ENCODE measurements around the gene KRTAP10-8.
"Not testable (repeated sequence)": the region's sequence is repeated elsewhere in the genome, so short reads cannot be mapped to it uniquely, and the experiment has no call there.

The KRTAP10-8 gene

DNA sequence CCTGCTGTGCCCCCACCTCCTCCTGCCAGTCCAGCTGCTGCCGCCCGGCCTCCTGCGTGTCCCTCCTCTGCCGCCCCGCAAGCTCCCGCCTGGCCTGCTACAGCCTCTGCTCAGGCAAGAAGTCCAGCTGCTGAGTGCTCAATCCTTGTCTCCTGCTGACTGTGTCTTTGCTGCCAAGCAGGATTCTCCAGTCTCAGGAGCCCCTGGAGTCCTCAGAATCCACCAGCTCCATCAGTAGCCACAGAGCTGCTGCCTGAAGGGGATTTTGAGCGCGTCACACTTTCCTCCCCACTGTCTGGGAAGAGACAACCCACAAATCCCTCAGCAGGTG is 35.3 kb downstream of the KRTAP10-8 start:
- DNase-seq, result no peak

DNA sequence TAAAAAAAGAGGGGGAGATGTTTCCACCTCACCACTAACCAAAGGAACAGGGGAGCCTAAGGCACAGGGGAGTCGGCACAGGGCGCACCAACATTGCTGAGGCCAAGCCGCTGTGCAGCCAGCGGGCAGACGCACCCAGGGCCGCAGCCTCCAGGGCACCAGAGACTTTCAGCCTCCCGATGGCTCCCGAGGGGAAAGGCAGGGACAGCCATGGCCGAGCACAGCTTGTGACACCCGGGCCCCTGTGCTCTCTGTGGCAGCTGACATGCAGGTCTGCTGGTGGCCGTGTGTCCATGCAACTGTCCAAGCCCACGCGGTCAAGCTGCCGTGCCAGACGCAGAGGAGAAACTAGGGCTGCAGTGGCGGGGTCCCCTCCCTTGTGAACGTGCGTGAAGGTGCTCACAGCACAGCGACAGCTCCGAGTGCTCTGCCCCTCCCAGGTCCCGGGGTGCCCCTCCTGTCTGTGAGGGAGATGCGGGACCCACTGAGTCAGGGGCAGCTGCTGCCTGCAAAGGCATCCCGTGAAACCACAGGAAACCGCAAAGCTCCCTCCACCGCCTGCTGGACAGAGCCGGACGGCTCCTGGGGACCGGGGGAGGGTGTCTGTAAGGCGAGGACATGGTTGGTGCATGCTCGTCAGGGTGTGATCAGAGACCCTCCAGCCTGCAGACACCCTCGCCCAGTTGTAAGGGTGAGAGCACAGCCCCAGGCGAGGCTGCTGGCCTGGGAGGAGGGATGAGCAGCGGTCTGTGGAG is 36.9 kb downstream of the KRTAP10-8 start:
- DNase-seq, result no peak

DNA sequence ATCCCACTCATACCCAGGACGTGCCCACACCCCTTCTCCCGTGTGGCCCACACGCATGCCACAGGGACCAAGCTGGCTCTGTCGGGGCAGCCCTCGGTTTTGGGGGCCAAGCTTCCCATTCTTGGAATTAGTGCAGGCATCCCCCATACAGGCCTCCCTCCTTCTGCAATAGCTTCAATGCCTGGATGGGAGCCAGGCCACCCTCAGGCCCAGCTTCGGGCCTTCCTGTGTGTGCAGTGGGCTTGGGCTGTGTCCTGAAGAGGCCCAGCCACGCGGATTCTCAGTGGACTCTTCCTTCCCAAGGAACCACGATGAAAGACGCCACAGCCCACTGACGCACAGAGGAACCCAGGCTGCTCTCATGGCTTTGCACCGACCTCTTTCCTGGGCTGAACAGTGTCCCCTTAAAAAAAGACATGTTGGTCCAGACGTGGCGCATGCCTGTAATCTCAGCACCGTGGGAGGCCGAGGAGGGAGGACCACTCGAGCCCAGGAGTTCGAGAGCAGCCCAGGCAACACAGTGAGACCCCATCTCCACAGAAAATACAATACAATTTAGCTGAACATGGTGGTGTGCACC is 37.7 kb downstream of the KRTAP10-8 start:
- no peak for DNase-seq

DNA sequence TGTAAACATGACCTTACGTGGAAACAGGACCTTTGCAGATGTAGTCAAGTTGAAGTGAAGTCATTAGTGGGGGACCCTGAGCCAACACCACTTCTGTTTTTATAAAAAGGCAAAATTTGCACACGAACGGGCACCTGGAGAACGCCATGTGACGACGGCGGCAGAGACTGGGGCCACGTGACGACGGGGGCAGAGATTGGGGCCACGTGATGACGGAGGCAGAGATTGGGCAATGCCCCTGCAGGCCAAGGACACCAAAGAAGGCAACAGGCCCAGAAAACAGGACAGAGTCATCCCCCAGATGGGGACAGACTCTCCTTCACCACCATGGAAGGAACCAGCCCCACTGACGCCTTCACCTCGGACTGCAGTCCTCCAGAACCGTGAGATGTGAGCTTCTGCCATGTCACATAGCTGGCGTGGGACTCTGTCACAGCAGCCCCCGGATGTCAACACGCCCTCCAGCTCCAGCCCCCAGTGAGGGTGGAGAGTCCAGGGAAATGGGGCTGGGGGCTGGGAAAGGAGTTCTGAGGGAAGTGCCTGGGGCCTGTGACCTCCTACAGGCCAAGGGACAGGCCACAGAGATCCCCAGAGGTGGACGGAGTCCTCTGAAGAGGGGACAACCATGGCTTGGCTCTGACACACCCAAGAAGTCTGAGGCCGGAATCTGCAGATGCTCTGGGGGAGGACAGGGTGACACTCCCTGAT is 38.5 kb downstream of the KRTAP10-8 start:
- no peak for DNase-seq

DNA sequence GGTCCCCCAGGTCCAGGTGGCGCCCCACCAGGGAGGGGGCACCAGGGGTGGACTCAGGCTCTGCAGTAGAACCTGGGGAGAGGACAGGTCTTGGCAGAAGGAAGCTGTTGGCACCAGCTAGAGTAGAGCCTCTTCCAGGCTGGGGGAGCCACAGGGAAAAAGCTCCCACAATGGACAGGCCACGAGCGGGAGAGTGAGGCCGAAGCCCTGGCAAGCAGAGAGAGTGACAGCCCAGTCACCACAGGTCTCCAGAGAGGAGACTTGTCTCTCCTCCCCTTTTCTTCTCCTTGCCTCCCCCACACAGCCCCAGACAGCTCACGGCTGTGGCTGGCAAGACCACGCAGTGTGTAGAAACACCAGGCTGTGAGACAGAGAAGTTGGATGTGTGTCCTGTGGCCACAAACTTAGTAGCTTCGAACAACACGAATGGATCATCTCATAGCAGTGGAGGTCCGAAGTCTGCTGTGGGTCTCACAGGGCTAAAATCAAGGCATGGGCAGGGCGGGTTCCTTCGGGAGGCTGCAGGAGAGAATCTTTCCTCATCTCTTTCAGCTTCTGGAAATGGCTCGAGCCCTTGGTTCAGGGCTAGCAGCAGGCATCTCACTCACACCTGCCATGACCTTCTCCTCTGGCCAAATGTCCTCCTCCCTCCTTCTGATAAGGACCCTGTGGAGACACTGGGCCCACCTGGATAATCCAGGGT is 39.2 kb downstream of the KRTAP10-8 start:
- no peak for DNase-seq

DNA sequence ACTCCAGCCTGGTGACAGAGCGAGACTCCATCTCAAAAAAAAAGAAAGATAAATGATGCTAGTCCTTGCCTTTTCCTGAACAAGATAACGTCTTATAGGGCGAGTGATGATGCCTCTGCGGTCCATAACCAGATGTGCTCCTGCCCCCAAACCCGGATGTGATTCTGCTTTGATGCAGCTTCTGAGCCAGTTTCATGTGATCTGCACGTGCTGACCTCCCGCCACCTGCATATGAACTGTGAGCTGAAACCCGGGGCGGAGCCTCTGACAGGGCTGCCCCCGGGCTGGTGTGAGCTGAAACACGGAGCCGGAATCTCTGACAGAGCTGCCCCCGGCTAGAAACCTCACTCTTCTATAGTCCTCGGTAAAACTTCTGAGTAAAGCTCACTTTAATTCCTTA is 41.2 kb downstream of the KRTAP10-8 start:
- DNase-seq, result no peak

DNA sequence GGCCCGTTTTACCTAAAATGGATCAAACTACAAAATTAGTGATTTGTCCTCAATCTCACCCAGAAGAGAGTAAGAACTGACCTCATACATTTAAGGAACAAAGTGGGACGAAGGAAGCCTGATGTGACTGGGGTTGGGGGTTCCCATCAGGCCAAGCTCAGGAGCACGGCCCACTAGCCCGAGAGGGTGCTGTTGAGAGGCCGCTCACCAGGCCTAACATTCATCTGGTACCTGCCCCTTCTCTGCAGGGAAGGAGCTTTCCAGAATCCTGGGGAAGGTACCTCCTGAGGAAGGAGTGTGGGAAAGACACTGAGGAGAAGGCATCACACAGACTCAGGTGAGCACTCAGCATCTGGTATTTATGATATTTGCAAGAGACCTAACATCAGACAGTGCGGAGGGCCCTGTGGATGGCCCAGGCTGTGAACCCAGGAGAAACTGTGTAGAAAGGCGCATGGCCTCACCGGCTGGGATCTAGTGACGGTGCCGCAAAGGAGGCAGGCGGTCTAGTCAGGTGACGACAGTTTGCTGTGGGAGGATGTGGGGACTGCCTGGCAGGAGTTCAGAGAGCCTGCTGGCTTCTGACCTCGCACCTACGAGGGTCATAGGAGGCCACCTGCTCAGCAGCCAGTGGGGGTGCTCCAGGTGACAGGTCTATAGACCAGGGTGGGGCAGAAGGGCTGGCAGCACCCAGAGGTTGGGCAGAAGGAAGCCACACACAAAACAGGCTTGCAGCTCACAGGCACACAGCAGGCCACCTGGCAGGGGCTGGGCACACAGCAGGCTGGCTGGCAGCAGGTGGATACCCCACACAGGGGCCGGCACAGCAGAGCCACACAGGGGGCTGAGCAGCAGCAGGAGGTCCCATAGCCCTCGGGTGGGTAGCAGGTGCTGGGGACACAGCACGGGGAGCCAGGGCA is 42.0 kb downstream of the KRTAP10-8 start:
- no peak for DNase-seq

DNA sequence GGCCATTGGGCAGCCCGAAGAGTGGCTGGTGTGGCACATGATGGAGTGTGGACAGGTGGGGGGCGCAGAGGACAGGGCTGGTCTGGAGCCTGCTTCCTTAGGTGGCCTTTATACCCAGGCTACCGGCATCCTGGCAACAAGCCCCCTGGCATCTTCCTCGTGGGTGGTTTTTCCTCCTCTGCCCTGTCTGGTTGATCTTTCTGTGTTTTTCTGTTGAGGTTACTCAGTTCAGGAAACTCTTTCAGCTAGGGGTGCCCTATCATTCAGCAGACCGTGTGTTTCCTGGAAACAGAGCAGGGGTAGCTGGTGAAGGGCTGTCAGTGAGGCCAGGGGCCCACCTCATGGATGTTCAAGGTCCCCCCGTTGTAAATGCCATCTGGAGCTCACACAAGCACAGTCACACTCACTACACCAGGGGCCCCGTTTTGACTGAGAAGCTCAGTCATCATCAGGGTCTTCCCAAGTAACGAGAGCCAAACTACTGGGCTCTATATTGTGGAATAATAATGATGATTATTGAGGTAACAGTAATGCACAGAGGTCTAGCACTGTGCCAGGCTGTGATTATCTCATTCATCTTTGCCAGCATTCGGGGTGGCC is 42.8 kb downstream of the KRTAP10-8 start, which contains the start of gene KRTAP12-4:
Gene KRTAP12-4, minus strand, starts transcription at position 84 of the 600 bp plus-strand sequence. Its CDS starts 45 bp downstream, at position 39.
- no peak for DNase-seq

DNA sequence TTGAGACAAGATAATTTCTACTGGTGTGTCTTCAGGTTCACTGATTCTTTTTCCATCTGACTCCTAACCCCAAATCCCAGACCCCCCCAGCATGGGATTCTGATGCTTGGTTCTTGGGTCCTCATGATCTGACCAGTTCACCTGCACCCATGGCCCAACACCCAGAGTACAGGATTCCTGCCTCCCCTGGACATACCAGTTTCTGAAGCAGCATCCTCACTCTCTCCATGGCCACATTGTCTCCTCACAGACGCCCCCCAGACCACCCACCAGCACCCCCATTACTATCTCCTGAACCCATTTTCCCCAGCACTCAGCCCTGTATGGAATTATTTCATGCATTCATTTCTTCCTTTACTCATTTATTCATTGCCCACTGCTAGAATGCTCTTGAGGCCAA is 45.0 kb downstream of the KRTAP10-8 start:
- no peak for DNase-seq

DNA sequence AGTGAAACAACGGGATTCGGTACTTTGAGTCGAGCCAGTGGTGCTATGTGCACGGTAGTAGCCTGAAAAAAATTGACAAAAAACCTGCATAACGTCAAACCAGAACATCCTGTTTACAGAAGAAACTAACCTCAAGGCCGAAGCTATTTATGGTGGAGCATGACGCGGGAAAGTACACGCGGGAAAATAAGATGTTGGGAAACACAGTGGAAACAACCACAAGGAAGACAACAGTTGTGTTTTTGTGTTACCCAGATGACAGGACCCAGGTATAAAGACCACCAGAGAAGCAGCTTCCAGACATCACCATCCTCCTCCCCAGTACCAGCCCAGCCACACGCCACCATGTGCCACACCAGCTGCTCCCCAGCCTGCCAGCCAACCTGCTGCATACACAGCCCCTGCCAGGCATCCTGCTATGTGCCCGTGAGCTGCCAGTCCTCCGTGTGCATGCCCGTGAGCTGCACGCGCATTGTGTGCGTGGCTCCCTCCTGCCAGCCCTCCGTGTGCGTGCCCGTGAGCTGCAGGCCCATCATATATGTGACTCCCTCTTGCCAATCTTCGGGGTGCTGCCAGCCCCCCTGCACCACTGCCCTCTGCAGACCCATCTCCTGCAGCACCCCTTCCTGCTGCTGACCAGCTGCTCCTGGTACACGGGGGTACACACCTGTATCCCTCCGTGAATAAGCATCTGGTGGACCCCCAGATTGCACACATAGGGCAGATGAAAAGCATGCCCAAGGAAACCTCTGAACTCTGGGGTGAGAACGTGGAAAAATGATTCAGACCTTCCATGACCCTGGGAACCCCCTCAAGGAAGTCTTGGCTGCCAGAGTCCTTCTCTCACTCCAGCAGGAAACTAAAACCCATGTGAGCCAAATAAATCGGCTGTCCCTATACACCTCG is 46.0 kb downstream of the KRTAP10-8 start, which contains the start of gene KRTAP12-3:
Gene KRTAP12-3, plus strand, starts transcription at position 298 of the 906 bp plus-strand sequence. Its CDS starts 48 bp downstream, at position 346.
- no peak for DNase-seq

DNA sequence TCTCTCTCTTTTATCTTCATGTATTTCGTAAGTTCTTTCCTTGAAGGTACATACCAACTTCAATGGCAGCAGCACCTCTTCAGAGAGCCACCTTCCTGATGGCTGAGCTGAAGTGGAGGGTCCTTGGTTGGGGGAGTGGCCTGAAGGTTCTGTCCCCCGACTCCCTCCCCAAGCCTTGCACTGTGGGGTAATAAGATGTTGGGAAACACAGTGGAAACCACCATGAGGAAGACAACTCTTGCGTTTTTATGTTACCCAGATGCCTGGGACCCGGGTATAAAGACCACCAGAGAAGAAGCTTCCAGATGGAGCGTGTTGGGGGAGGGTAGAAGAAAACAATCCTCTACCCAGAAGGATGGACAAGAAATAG is 46.6 kb downstream of the KRTAP10-8 start:
- DNase-seq, result no peak

DNA sequence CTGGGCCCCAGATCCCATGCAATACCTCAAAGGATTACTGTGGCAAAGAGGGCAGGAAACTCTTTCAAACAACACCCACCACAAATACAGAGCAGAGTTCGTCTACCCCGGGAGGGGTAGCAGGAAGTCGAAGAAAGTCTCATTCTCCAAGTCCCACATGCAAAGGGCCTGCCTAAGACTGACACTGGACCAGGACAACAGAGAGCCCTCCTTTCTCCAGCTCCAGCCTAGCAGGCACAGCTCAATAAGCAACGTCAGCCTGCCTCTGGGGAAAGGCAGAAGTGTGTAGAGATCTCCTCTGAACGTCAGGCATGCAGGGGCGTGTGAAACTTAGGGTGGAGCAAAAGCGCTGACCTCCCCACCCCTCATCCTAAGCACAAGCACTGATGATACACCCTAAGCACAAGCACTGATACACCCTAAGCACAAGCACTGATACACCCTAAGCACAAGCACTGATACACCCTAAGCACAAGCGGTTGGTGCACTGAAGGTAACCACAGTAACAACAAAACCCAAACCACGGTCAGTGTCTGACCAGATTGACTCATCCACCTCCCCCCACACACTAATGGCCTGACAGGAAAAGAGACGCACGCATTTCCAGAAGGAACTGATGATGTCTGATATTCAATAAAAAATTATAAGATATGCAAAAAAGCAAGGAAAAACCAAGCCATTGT is 47.2 kb downstream of the KRTAP10-8 start:
- no peak for DNase-seq

DNA sequence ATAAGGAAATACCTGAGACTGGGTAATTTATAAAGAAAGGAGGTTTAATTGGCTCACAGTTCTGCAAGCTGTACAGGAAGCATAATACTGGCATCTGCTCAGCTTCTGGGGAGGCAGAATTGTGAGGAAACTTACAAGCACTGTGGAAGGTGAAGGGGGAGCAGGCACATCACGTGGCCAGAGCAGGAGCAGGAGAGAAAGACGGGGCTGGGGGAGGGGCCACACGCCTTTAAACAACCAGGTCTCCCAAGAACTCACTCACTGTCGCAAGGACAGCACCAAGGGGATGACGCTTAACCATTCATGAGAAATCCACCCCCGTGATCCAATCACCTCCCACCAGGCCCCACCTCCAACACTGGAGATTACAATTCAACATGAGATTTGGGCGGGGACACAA is 49.7 kb downstream of the KRTAP10-8 start:
- not testable (repeated sequence) for DNase-seq

Measured in NCI-H1105 (cell line).